A549 (cell line): ENCODE data around the gene C21orf58. TPM values are rescaled to one million over a fixed set of nuclear protein-coding genes. Genes with fewer than 3 reads are reported as not detected.

Source experiments
- ATAC-seq, 2 experiments: fragments of 200-7000 bp in 1 of 2; fragments of >200 bp in 1 of 2; cut with Nextera tagmentation in 1 of 2; cut with Tn5 transposase in 1 of 2; 3 replicates each; pipeline versions ENCODE4 v1.8.0 to v1.9.1; 2018 to 2020; ENCODE audit warnings: mild to moderate bottlenecking in 1 of 2, moderate library complexity in 1 of 2
- CTCF ChIA-PET: fragments of 300-600 bp; sonication (Branson Sonifier 250); formaldehyde crosslinking; extraction: SDS; loops from one replicate; lab custom pipeline; 2021; ENCODE audit warnings: antibody characterized with exemption, inconsistent platforms; lab: Yijun Ruan, JAX
- POLR2A ChIA-PET: fragments of 350-600 bp; formaldehyde crosslinking; extraction: SDS; loops from one replicate; lab custom pipeline; 2021; ENCODE audit warnings: antibody characterized with exemption, inconsistent platforms; lab: Yijun Ruan, JAX
- DNase-seq, 2 experiments: peaks; one replicate each; pipeline versions ENCODE4 v3.0.0 to v3.0.0-alpha.2; 2011 to 2016; ENCODE audit warnings: low read depth in 1 of 2, low spot score in 1 of 2
- FAIRE-seq: peaks from 2 replicates; lab custom pipeline; 2011; peaks lifted over from hg19 to GRCh38; lab: Jason Lieb, UNC
- H3K27ac ChIP-seq, 2 experiments: fragments of >200 bp; sonication (Bioruptor Twin); formaldehyde crosslinking; 3 replicates each; pipeline ENCODE4 v1.5.1; 2016 to 2017
- H3K4me1 ChIP-seq: fragments of >200 bp; sonication (Bioruptor Twin); formaldehyde crosslinking; 3 replicates; pipeline ENCODE4 v1.6.1; 2016
- H3K4me2 ChIP-seq: fragments of >200 bp; sonication (Bioruptor Twin); formaldehyde crosslinking; 3 replicates; pipeline ENCODE4 v1.6.1; 2016
- H3K4me3 ChIP-seq: fragments of >200 bp; sonication (Bioruptor Twin); formaldehyde crosslinking; 3 replicates; pipeline ENCODE4 v1.5.1; 2016
- H3K9me3 ChIP-seq: fragments of >200 bp; sonication (Bioruptor Twin); formaldehyde crosslinking; 3 replicates; pipeline ENCODE4 v1.6.1; 2016
- BCL3 ChIP-seq: fragments of >200 bp; sonication (Bioruptor Twin); formaldehyde crosslinking; IDR thresholded peaks from 3 replicates; pipeline ENCODE4 v1.6.1; 2016
- CBX2 ChIP-seq: fragments of 200-600 bp; sonication (generic); IDR thresholded peaks from 2 replicates; pipeline ENCODE4 v1.6.1; 2016; ENCODE audit warnings: low read depth, mild to moderate bottlenecking, borderline replicate concordance
- CEBPB ChIP-seq, 2 experiments: fragments of >200 bp in 1 of 2; sonication (Bioruptor Twin) in 1 of 2; formaldehyde crosslinking in 1 of 2; IDR thresholded peaks; 2 replicates each; pipeline ENCODE4 v1.6.1; 2012 to 2016
- CHD2 ChIP-seq: fragments of 150-350 bp; IDR thresholded peaks from 2 replicates; pipeline ENCODE4 v1.6.1; 2014; ENCODE audit warnings: low read length; ENCODE audit not compliant: partially characterized antibody
- EHF ChIP-seq: fragments of 250-450 bp; sonication (Bioruptor Pico); IDR thresholded peaks from 2 replicates; pipeline ENCODE4 v1.5.0; 2020; ENCODE audit warnings: mild to moderate bottlenecking
- EHMT2 ChIP-seq: fragments of 200-600 bp; sonication (generic); IDR thresholded peaks from 2 replicates; pipeline ENCODE4 v1.6.1; 2016; ENCODE audit warnings: antibody characterized with exemption, low read depth, mild to moderate bottlenecking, moderate library complexity
- ELK1 ChIP-seq: fragments of 150-350 bp; IDR thresholded peaks from 2 replicates; pipeline ENCODE4 v1.6.1; 2014; ENCODE audit warnings: low read depth, mild to moderate bottlenecking, low read length
- EP300 ChIP-seq, 2 experiments: fragments of >200 bp; sonication (Bioruptor Twin); formaldehyde crosslinking; IDR thresholded peaks; 2 replicates in 1 of 2; 3 replicates in 1 of 2; pipeline ENCODE4 v1.6.1; 2016 to 2017
- HDAC2 ChIP-seq: fragments of 200-600 bp; sonication (generic); IDR thresholded peaks from 2 replicates; pipeline ENCODE4 v1.6.1; 2016
- HMGXB4 ChIP-seq: fragments of 250-450 bp; sonication (Bioruptor Pico); IDR thresholded peaks from 2 replicates; pipeline ENCODE4 v1.5.0; 2021; ENCODE audit warnings: mild to moderate bottlenecking, moderate library complexity, borderline replicate concordance
- HOXA7 ChIP-seq: fragments of 250-450 bp; sonication (Bioruptor Pico); IDR thresholded peaks from 2 replicates; pipeline ENCODE4 v1.5.0; 2020; ENCODE audit warnings: mild to moderate bottlenecking, moderate library complexity
- HOXB5 ChIP-seq: fragments of 250-450 bp; sonication (Bioruptor Pico); IDR thresholded peaks from 2 replicates; pipeline ENCODE4 v1.5.0; 2020; ENCODE audit warnings: mild to moderate bottlenecking, moderate library complexity
- KDM1A ChIP-seq: fragments of 200-600 bp; sonication (generic); IDR thresholded peaks from 2 replicates; pipeline ENCODE4 v1.6.1; 2016; ENCODE audit warnings: low read depth, mild to moderate bottlenecking
- MAFK ChIP-seq: fragments of 450-650 bp; IDR thresholded peaks from 2 replicates; pipeline ENCODE4 v1.6.1; 2014; ENCODE audit not compliant: partially characterized antibody
- NFE2L2 ChIP-seq: fragments of 150-350 bp; conservative IDR thresholded peaks from 2 replicates; pipeline ENCODE4 v1.6.1; 2014; ENCODE audit warnings: low read length
- NPAS2 ChIP-seq: fragments of 250-450 bp; sonication (Bioruptor Pico); IDR thresholded peaks from 2 replicates; pipeline ENCODE4 v1.8.0; 2022; ENCODE audit warnings: mild to moderate bottlenecking, moderate library complexity, borderline replicate concordance
- PHF8 ChIP-seq: fragments of 200-600 bp; sonication (generic); IDR thresholded peaks from 2 replicates; pipeline ENCODE4 v1.6.1; 2016; ENCODE audit warnings: low read depth, mild to moderate bottlenecking, antibody characterized with exemption, moderate library complexity, borderline replicate concordance
- POLR2AphosphoS2 ChIP-seq: conservative IDR thresholded peaks from 2 replicates; pipeline ENCODE4 v1.6.1; 2012; ENCODE audit warnings: low read length, improper control_type of control experiment, inconsistent platforms
- RAD21 ChIP-seq, 2 experiments: fragments of >200 bp in 1 of 2; sonication (Bioruptor Twin) in 1 of 2; formaldehyde crosslinking in 1 of 2; IDR thresholded peaks in 1 of 2; conservative IDR thresholded peaks in 1 of 2; 2 replicates in 1 of 2; 3 replicates in 1 of 2; pipeline ENCODE4 v1.6.1; 2012 to 2018; ENCODE audit warnings: inconsistent platforms in 1 of 2
- RARB ChIP-seq: fragments of 250-450 bp; sonication (Bioruptor Pico); IDR thresholded peaks from 2 replicates; pipeline ENCODE4 v1.8.0; 2021; ENCODE audit warnings: mild to moderate bottlenecking, moderate library complexity
- RCOR1 ChIP-seq: fragments of 150-350 bp; IDR thresholded peaks from 2 replicates; pipeline ENCODE4 v1.6.1; 2014; ENCODE audit warnings: antibody characterized with exemption, low read length, low read depth
- REST ChIP-seq: fragments of 200-600 bp; sonication (generic); IDR thresholded peaks from 2 replicates; pipeline ENCODE4 v1.6.1; 2016; ENCODE audit warnings: antibody characterized with exemption, mild to moderate bottlenecking, moderate library complexity
- RFX5 ChIP-seq: fragments of 450-650 bp; IDR thresholded peaks from 2 replicates; pipeline ENCODE4 v1.7.1; 2014; ENCODE audit warnings: antibody characterized with exemption, mild to moderate bottlenecking, moderate library complexity
- RNF2 ChIP-seq: fragments of 200-600 bp; sonication (generic); IDR thresholded peaks from 2 replicates; pipeline ENCODE4 v1.6.1; 2016; ENCODE audit warnings: low read depth, mild to moderate bottlenecking, antibody characterized with exemption, moderate library complexity, borderline replicate concordance
- TFCP2L1 ChIP-seq: fragments of 250-450 bp; sonication (Bioruptor Pico); IDR thresholded peaks from 2 replicates; pipeline ENCODE4 v1.5.0; 2021; ENCODE audit warnings: mild to moderate bottlenecking
- TP53 ChIP-seq: fragments of 250-450 bp; sonication (Bioruptor Pico); IDR thresholded peaks from 2 replicates; pipeline ENCODE4 v1.5.0; 2021; ENCODE audit warnings: mild to moderate bottlenecking, moderate library complexity
- USF2 ChIP-seq: fragments of 450-650 bp; IDR thresholded peaks from 2 replicates; pipeline ENCODE4 v1.6.1; 2014; ENCODE audit warnings: antibody characterized with exemption
- ZFP36 ChIP-seq: fragments of 450-650 bp; IDR thresholded peaks from 2 replicates; pipeline ENCODE4 v1.6.1; 2014; ENCODE audit warnings: borderline replicate concordance; ENCODE audit not compliant: partially characterized antibody
- ZSCAN20 ChIP-seq: fragments of 250-450 bp; sonication (Bioruptor Pico); IDR thresholded peaks from 2 replicates; pipeline ENCODE4 v1.8.0; 2022; ENCODE audit warnings: mild to moderate bottlenecking, moderate library complexity
- WGBS: methylation state at CpG from one replicate; pipeline ENCODE4 v1.1.6; 2017; ENCODE audit errors: missing lambda C conversion rate; 5-methylcytosine and 5-hydroxymethylcytosine counted together
- polyA plus RNA-seq, 4 experiments: library from polyadenylated mRNA; depleted of rRNA in 3 of 4; stranded (reverse); fragments of >200 nt; fragmentation: RNase III in 1 of 4; extraction: RNeasy Plus Mini Kit Qiagen cat#74134 plus additional on column Dnase treatment in 1 of 4; gene quantifications; 2 replicates in 3 of 4; 3 replicates in 1 of 4; pipeline ENCODE4 v1.2.3, GENCODE V29; 2011 to 2017

Gene C21orf58
- polyA plus RNA-seq, 2 of the 4 experiments (the other 2 are of a cell fraction): 3.2 to 8.5 TPM

GRCh38 chr21:46286648-46287002 is 37.0 kb downstream of the C21orf58 start (continued):
- TF ChIP-seq TP53 (CRISPR knock-in tag): no peak
- no peak for TF ChIP-seq RNF2
- TF ChIP-seq NFE2L2: no peak
- TF ChIP-seq POLR2AphosphoS2: no peak
- TF ChIP-seq, all 56 proteins: peak for 0

- H3K9me3 ChIP-seq: no peaks in the 10 kb centered on the region
- POLR2A ChIA-PET: no interaction called here
- ATAC-seq (peak; percentile 98), DNase-seq (peak; percentile 81 to 92), FAIRE-seq (no peak)
- H3K27ac ChIP-seq: peak within 1 kb of the TSS; percentile 99
- WGBS: under 1% methylated on average over 9 of the region's 105 CpGs
- H3K4me2 ChIP-seq: peak within 1 kb of the TSS; percentile 87
- H3K4me1 ChIP-seq: peaks cover 25% of the 10 kb centered on the region
- CTCF ChIA-PET: interaction anchor here (1.5 kb wide), 1 partner anchor 18 kb away, joined by 5 read pairs; no protein-coding TSS in a partner anchor
- H3K4me3 ChIP-seq: peak within 1 kb of the TSS; percentile 98
- TF ChIP-seq TFCP2L1 (CRISPR knock-in tag) (no peak), ZFP36 (no peak), KDM1A (no peak), NPAS2 (CRISPR knock-in tag) (no peak), EP300 (IDR thresholded peaks at IDR 0.05) (no peak), RAD21 (conservative IDR thresholded peaks at IDR 0.05 in 1 of 2, IDR thresholded peaks at IDR 0.05 in 1 of 2) (no peak), RCOR1 (no peak), NFE2L2 (no peak), RFX5 (no peak), EHMT2 (no peak), HOXB5 (CRISPR knock-in tag) (no peak), HDAC2 (no peak), MAFK (no peak), HOXA7 (CRISPR knock-in tag) (no peak), CHD2 (peak; percentile 33), CEBPB (IDR thresholded peaks at IDR 0.05) (no peak), HMGXB4 (no peak), USF2 (no peak), REST (peak; percentile 57), TP53 (CRISPR knock-in tag) (no peak), ZSCAN20 (CRISPR knock-in tag) (no peak), PHF8 (peak; percentile 75), BCL3 (peak; percentile 79; the same call in 2 of the 3 replicates), RARB (CRISPR knock-in tag) (no peak), EHF (CRISPR knock-in tag) (no peak), CBX2 (no peak), ELK1 (no peak)
Measured at GRCh38 chr21:46285761-46286647, 37.7 kb downstream of the C21orf58 start, which contains the start of gene YBEY. YBEY (plus strand) TSS chr21:46286342; CDS start chr21:46286914, 572 bp downstream.
